ENCODE results near the gene FILIP1.

DNA sequence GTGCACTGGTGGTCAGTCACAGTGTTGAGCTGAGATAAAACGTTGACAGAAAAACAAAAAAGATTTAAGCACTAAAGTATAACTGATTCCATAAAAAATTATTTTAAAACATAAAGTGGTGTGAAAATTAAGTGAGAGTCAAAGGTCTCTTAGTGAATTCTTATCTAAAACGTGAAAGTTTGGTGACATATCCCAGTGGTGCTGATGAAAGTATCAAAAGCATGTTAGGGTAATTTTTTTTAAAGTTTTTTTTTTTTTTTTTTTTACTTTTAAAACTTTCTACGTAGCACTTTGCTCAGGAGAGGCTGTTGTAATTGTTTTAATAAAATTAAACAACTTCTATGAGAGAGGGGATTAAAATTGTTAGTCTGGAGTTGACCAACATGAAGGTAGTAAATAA, 143.4 kb downstream of the FILIP1 start:
- TF ChIP-seq, protein P1, sequence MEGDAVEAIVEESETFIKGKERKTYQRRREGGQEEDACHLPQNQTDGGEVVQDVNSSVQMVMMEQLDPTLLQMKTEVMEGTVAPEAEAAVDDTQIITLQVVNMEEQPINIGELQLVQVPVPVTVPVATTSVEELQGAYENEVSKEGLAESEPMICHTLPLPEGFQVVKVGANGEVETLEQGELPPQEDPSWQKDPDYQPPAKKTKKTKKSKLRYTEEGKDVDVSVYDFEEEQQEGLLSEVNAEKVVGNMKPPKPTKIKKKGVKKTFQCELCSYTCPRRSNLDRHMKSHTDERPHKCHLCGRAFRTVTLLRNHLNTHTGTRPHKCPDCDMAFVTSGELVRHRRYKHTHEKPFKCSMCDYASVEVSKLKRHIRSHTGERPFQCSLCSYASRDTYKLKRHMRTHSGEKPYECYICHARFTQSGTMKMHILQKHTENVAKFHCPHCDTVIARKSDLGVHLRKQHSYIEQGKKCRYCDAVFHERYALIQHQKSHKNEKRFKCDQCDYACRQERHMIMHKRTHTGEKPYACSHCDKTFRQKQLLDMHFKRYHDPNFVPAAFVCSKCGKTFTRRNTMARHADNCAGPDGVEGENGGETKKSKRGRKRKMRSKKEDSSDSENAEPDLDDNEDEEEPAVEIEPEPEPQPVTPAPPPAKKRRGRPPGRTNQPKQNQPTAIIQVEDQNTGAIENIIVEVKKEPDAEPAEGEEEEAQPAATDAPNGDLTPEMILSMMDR (conservative IDR thresholded peaks at IDR 0.05), result no peak
- TF ChIP-seq ZFX (IDR thresholded peaks at IDR 0.05), result no peak
